Suprapubic skin (tissue), 4 donors: ENCODE results near the gene MGME1.

ENCODE experiments used
- POLR2A ChIP-seq, 2 donors: fragments of 450-650 bp; IDR thresholded peaks; one replicate each; pipeline ENCODE4 v1.6.1; 2017; ENCODE audit warnings: antibody characterized with exemption in 2 of 2, mild to moderate bottlenecking in 2 of 2, moderate library complexity in 2 of 2
- POLR2AphosphoS5 ChIP-seq, 3 donors: sonication (generic); formaldehyde crosslinking; IDR thresholded peaks; one replicate each; pipeline ENCODE4 v1.6.1; 2017; ENCODE audit warnings: antibody characterized with exemption in 3 of 3
- TF ChIP-seq, protein P1 (sequence below), 2 donors: fragments of 200-600 bp in 1 of 2; fragments of 450-650 bp in 1 of 2; sonication (generic) in 1 of 2; IDR thresholded peaks; one replicate each; pipeline ENCODE4 v1.5.1; 2016 to 2019; ENCODE audit warnings: antibody characterized with exemption in 2 of 2, mild to moderate bottlenecking in 1 of 2, moderate library complexity in 1 of 2

DNA sequence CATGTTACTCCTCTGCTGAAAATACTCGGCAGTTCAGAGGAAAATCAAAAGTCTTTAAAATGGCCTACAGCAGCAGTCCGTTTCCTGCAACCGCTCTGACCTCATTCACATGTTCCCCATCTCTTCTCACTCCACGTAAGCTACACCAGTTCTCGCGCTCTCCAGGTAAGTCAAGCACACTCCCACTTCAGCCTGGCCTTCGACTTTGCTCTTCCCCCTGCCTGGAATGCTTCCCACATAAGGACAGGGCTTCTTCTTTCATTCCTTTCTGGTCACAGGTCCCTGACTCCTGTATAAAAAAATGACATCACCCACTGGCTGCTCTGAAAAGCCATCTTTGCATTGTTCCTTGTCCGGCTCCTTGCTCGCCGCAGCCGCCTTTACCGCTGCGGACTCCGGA is 42.7 kb downstream of the MGME1 start:
- TF ChIP-seq POLR2AphosphoS5 (IDR thresholded peaks at IDR 0.05) (no peak), POLR2A (IDR thresholded peaks at IDR 0.05) (no peak)
- TF ChIP-seq, protein P1, sequence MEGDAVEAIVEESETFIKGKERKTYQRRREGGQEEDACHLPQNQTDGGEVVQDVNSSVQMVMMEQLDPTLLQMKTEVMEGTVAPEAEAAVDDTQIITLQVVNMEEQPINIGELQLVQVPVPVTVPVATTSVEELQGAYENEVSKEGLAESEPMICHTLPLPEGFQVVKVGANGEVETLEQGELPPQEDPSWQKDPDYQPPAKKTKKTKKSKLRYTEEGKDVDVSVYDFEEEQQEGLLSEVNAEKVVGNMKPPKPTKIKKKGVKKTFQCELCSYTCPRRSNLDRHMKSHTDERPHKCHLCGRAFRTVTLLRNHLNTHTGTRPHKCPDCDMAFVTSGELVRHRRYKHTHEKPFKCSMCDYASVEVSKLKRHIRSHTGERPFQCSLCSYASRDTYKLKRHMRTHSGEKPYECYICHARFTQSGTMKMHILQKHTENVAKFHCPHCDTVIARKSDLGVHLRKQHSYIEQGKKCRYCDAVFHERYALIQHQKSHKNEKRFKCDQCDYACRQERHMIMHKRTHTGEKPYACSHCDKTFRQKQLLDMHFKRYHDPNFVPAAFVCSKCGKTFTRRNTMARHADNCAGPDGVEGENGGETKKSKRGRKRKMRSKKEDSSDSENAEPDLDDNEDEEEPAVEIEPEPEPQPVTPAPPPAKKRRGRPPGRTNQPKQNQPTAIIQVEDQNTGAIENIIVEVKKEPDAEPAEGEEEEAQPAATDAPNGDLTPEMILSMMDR (IDR thresholded peaks at IDR 0.05): no peak
